Erythroblast (primary cell): ENCODE data around the gene NSD1.

Experiments used
- GATA1 ChIP-seq: IDR thresholded peaks from 2 replicates; pipeline ENCODE4 v1.6.1; 2011; ENCODE audit warnings: low read depth, mild to moderate bottlenecking, control low read depth, low read length, moderate library complexity
- POLR2A ChIP-seq: IDR thresholded peaks from 2 replicates; pipeline ENCODE4 v1.6.1; 2011; ENCODE audit warnings: mild to moderate bottlenecking, low read length

DNA sequence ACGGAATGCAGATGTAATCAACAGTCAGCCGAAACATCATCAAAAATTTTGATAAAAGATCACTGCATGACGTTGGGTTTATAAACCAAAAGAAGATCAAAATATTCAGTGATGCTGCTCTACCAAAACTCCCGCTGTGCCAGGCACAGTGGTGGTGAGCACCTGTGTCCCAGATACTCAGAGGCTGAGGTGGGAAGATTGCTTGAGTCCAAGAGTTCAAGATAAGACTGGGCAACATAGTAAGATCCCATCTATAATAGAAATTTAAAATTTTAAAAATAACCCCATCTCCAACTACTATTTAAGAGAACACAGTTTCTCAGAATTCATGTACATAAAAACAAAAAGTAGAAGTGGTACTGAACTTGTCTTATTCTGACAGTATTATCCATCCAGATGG lies 214.1 kb downstream of the NSD1 start:
- TF ChIP-seq POLR2A (no peak), GATA1 (no peak)
